RWPE1 (cell line): Measurements from ENCODE around the gene UTF1.

ENCODE experiments used
- CTCF ChIA-PET: fragments of 350-600 bp; sonication (Branson Sonifier 250); formaldehyde crosslinking; extraction: SDS; loops from one replicate; lab custom pipeline; 2021; lab: Yijun Ruan, JAX
- POLR2A ChIA-PET: fragments of 400-600 bp; formaldehyde crosslinking; extraction: SDS; loops from one replicate; lab custom pipeline; 2020; ENCODE audit warnings: antibody characterized with exemption; ENCODE audit not compliant: low non-redundant PET; lab: Yijun Ruan, JAX
- DNase-seq: peaks from one replicate; pipeline ENCODE4 v3.0.0; 2012; ENCODE audit warnings: low spot score
- H3K27ac ChIP-seq: fragments of 450-650 bp; 2 replicates; pipeline ENCODE4 v1.5.1; 2017
- CTCF ChIP-seq: fragments of 450-650 bp; conservative IDR thresholded peaks from 2 replicates; pipeline ENCODE4 v1.5.1; 2017; ENCODE audit warnings: low read depth, mild to moderate bottlenecking

The UTF1 gene

GRCh38 chr10:133198621-133199487 lies 31.2 kb upstream of the UTF1 start:
- POLR2A ChIA-PET: no interaction called here
- no peak overlapping the region for H3K27ac ChIP-seq
- TF ChIP-seq CTCF: no peak
- no peak for DNase-seq
- CTCF ChIA-PET: interaction anchor here (0.7 kb wide), 1 partner anchor 28 kb away, joined by 5 read pairs; no protein-coding TSS in a partner anchor

GRCh38 chr10:133199488-133199885 lies 30.5 kb upstream of the UTF1 start:
- ChIA-PET CTCF (interaction anchor here (0.7 kb wide), 1 partner anchor 27 kb away, joined by 5 read pairs; no protein-coding TSS in a partner anchor), POLR2A (interaction anchor here (0.5 kb wide), 1 partner anchor 32 kb away, joined by 3 read pairs; no protein-coding TSS in a partner anchor)
- TF ChIP-seq CTCF: no peak
- no peak for DNase-seq
- no peak overlapping the region for H3K27ac ChIP-seq

GRCh38 chr10:133199992-133200611 lies 29.9 kb upstream of the UTF1 start:
- DNase-seq: no peak
- CTCF ChIA-PET: interaction anchor here (0.7 to 0.9 kb wide), 3 partner anchors 27 to 321 kb away, joined by 3 to 5 read pairs (median 3); no protein-coding TSS in a partner anchor
- POLR2A ChIA-PET: interaction anchor here (0.5 kb wide), 1 partner anchor 33 kb away, joined by 3 read pairs; no protein-coding TSS in a partner anchor
- no peak overlapping the region for H3K27ac ChIP-seq
- no peak for TF ChIP-seq CTCF

GRCh38 chr10:133200621-133201031 lies 29.4 kb upstream of the UTF1 start:
- ChIA-PET POLR2A (no interaction called here), CTCF (interaction anchor here (0.6 to 0.9 kb wide), 3 partner anchors 57 to 322 kb away, joined by 3 to 4 read pairs (median 3); no protein-coding TSS in a partner anchor)
- no peak overlapping the region for H3K27ac ChIP-seq
- TF ChIP-seq CTCF: no peak
- DNase-seq: no peak

GRCh38 chr10:133201151-133201947 lies 28.7 kb upstream of the UTF1 start:
- CTCF ChIA-PET: interaction anchor here (0.6 kb wide), 1 partner anchor 80 kb away, joined by 4 read pairs; no protein-coding TSS in a partner anchor
- no peak for DNase-seq
- H3K27ac ChIP-seq: no peak overlapping the region
- POLR2A ChIA-PET: no interaction called here
- no peak for TF ChIP-seq CTCF
